ENCODE data around the gene BTK.

The BTK gene

GRCh38 chrX:101385795-101386541 is at the start of gene BTK:
Gene BTK (minus strand): TSS chrX:101386191. CDS start chrX:101375284, 10,907 bp downstream.
- ATAC-seq, result no peak

GRCh38 chrX:101430457-101431078 is 44.6 kb upstream of the BTK start:
- ATAC-seq, result peak; percentile 85 to 88

GRCh38 chrX:101429934-101430333 is 43.9 kb upstream of the BTK start:
- ATAC-seq, result peak; percentile 79 to 81

GRCh38 chrX:101427954-101428353 is 42.0 kb upstream of the BTK start:
- no peak for ATAC-seq

- ATAC-seq, result no peak
These were observed 33.5 kb upstream of the BTK start for GRCh38 chrX:101419489-101419888.

- ATAC-seq, result peak; percentile 20 to 47
These were observed 32.2 kb upstream of the BTK start for GRCh38 chrX:101417981-101418841.

- no peak for ATAC-seq
These were observed 31.2 kb upstream of the BTK start for GRCh38 chrX:101417190-101417589.

GRCh38 chrX:101416691-101417090 is 30.7 kb upstream of the BTK start:
- ATAC-seq, result no peak

GRCh38 chrX:101415180-101416145 is 29.5 kb upstream of the BTK start:
- peak; percentile 71 for ATAC-seq

GRCh38 chrX:101411984-101412383 is 26.0 kb upstream of the BTK start:
- no peak for ATAC-seq

- ATAC-seq, result no peak
These were observed 24.5 kb upstream of the BTK start for GRCh38 chrX:101410461-101410860.

- ATAC-seq, result no peak
These were observed 23.1 kb upstream of the BTK start for GRCh38 chrX:101409043-101409442.

GRCh38 chrX:101408532-101408841 is 22.5 kb upstream of the BTK start:
- ATAC-seq, result peak; percentile 27 to 34

- ATAC-seq, result peak; percentile 90 to 94
These were observed 21.9 kb upstream of the BTK start, which contains the start of the genes GLA and HNRNPH2 for GRCh38 chrX:101407748-101408531. Gene GLA (minus strand): TSS chrX:101407925. CDS start chrX:101407903, 22 bp downstream. Gene HNRNPH2 (plus strand): TSS chrX:101408222. CDS start chrX:101411989, 3,767 bp downstream.

- no peak for ATAC-seq
These were observed 21.3 kb upstream of the BTK start for GRCh38 chrX:101407167-101407747.

GRCh38 chrX:101399825-101400224 is 13.8 kb upstream of the BTK start:
- ATAC-seq, result no peak

- no peak for ATAC-seq
These were observed 12.7 kb upstream of the BTK start for GRCh38 chrX:101398694-101399093.

GRCh38 chrX:101397779-101398178 is 11.8 kb upstream of the BTK start:
- ATAC-seq, result no peak

GRCh38 chrX:101395789-101396188 is 9.8 kb upstream of the BTK start:
- no peak for ATAC-seq

GRCh38 chrX:101394372-101394771 is 8.4 kb upstream of the BTK start:
- ATAC-seq, result no peak

All from activated CD4-positive, CD25-positive, alpha-beta regulatory T cell treated with anti-CD3 and anti-CD28 coated beads, Interleukin-2, amount 50 U/mL, for 24 hours (primary cell).